GM19467 (cell line): ENCODE data around the gene PILRA.
A peak's percentile ranks its signal among the peaks of the same experiment; 100 is the strongest.
"Not testable (repeated sequence)": the region's sequence is repeated elsewhere in the genome, so short reads cannot be mapped to it uniquely, and the experiment has no call there.

Source experiments
- ATAC-seq: cut with Tn5 transposase; IDR thresholded peaks from one replicate; pipeline ENCODE4 v1.9.1; 2021; ENCODE audit warnings: mild to moderate bottlenecking, moderate library complexity; ENCODE audit not compliant: unreplicated experiment

PILRA gene

DNA sequence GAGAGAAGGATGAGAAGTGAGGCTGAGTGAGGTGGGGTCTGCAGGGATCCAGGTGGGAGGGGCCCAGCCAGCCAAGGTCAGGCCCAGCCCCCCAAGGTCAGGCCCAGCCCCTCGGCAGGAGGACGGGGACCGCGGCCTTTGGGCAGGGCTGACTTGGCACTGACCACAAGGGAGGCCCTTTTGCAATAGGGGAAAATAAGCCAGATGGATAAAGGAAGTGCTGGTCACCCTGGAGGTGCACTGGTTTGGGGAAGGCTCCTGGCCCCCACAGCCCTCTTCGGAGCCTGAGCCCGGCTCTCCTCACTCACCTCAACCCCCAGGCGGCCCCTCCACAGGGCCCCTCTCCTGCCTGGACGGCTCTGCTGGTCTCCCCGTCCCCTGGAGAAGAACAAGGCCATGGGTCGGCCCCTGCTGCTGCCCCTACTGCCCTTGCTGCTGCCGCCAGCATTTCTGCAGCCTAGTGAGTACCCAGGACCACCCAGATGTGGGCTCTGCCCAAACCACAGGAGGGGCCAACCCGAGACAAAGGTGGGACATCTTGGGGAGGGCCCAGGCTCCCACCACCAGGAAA is at the start of gene PILRA:
Gene PILRA (plus strand): TSS at position 227 of the 571 bp plus-strand sequence. CDS start 170 bp downstream, at position 397.
- no peak for ATAC-seq

DNA sequence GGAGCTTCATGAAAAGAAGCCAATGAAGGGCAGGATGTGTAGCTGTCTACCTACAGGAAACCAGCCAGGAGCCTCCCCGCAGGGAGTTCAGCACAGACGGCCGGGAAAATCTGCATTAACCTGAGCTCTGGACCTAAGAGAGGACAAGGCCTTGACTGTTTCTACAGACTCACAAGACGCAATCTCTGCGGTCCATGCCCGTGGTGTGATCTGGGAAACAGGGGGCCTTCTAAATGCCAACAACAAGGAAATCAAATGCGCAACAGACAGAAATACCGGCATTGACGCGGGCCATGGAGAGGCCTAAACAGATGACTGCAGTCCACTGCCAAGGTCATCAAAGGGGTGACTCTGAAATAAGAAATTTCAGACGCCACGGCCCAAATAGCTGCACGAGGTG is 49.1 kb upstream of the PILRA start:
- ATAC-seq = not testable (repeated sequence)

DNA sequence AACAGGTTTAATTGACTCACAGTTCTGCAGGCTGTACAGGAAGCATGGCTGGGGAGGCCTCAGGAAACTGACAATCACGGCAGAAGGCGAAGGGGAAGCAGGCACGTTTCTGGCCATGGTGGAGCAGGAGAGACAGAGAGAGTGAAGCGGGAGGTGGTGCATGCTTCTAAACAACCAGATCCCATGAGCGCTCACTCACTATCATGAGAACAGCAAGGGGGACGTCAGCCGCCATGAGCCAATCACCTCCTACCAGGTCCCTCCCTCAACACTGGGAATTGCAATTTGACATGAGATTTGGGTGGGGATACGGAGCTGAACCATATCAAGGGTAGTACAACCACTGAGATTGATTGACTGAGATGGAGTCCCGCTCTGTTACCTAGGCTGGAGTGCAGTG is 47.6 kb upstream of the PILRA start:
- ATAC-seq = not testable (repeated sequence)

DNA sequence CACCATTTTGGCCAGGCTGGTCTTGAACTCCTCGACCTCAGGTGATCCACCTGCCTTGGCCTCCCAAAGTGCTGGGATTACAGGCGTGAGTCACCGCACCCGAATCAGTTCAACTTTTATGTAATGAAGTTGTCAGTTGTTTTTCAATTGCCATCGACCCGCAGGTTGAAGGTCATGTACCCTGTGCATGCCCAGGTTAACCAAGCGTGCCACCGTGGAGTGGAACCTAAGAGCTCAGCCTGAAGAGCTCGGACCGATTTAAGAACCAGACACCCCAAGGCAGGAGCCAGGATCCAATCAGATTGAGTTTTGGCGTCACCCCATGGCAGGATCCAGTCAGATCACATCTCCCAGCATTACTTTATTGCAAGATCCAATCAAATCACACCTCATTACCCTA is 46.4 kb upstream of the PILRA start:
- not testable (repeated sequence) for ATAC-seq

DNA sequence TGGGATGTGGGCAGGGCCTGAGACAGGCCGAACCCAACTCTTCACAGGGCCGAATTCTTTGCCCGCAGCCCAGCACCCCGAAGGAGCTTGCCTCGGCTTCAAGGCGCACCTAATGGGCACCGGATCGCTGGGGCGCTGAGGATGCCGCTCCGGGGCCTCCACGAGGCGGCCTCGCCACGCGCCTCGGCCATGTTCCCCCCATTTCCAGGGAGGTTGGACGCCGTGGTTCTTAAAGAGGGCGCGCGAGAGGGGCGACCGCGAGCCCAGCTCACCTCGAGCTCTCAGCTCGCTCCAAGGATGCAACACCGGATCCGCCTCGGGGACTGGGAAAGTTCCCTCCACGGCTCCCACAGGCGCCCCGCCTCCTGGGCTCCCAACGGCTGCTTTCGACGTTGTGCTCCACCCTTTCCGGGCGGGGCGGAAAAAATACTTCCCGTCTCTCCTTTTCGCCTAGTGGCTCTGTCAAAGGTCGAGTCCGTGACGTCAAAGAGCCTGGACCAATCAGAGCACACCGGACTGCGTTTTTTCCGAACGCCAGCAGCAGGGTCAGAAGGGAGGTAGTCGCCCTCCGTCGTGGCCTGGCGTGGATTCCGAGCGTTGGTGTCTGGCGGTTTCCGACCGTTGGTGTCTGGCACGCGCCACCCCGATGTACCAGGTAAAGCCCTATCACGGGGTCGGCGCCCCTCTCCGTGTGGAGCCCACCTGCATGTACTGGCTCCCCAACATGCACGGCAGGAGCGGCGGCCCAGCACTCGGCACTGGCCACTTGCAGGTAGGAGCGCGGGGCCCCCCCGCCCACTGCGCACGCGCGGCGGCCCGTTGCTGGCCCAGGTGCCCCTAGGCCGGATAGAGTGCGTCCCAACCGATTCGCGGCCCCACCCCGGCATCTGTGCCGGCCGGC is 37.5 kb upstream of the PILRA start:
- peak; percentile 92 for ATAC-seq

DNA sequence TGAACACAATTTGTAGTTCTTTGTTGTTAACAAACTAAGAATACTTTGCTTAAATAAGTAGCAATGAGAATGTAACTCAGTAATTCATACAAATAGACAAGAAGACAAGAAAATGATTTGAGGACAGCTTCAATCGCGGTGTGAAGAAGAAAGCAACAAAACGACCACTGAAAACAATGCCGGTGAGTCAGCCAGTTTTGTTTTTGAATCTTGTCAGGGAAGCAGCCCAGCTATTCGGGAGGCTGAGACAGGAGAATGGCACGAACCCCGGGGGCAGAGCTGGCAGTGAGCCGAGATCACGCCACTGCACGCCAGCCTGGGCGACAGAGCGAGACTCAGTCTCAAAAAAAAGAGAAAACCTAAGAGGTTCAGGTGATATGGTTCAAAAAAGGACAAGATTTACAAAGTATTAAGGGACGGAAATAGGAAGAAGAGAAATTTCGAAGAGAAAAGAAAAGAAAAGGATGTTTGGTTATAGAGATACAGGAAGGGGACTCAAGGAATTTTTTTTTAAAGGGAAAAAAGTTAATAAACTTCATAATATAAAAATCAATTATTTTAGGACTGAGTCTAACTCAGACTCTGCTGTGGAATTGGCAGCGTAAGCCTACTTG is 35.1 kb upstream of the PILRA start:
- ATAC-seq = not testable (repeated sequence)

DNA sequence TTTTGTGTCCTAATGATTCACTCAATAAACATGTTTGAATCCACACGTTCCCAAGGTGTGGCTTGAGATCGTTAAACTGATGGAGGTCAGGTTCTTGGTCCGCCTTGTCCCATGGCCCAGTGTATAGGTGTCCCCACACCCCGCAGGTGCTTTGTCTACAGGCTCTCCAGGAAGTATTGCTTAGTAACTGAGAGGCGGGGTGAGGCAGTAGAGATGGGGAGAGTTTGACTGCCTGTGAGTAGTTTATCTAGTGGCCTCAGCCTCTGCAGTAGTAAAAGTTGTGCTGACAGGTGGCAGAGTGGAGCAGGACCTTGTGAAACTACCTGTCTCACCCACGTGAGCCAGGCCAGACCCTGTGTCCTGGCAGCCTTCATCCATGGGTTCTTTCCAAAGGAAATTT is 32.0 kb upstream of the PILRA start:
- ATAC-seq = not testable (repeated sequence)

DNA sequence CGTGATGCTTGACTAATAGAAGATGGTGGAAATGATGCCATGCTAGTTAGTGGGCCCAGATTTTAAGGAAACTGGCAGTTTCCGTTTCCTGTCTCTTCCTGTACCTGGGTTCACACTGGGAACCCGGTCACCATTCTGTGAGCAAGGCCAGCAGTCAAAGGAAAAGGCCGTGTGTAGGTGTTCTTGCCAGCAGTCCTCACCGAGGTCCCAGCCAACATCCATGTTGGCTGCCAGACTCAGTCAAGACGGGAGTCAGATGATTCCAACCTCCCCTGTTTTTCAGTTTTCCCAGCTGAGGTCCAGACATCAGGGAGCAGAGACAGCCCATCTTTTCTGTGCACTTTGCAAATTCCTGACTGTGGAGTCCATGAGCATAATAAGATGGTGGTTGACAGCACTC is 30.5 kb upstream of the PILRA start:
- ATAC-seq = no peak

DNA sequence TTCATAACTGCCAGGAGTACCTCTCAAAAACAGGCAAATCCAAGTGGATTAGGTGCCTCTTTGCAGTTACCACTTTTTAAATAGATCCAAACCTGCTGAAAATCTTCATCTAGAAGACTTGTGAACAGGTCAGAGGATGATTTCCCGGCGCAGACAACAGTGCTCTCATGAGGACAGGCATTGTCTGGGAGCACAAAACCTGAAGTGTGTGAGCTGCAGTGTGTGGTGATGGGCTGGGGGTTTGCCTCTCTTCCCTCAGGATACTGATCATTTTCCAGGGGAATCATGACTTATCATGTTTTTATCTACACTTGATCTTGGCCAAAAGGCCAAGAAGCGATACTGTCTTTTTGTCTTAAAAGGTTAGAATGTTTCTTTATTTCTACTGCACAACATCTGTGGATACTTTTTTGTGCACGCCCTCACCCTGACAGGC is 29.1 kb upstream of the PILRA start:
- peak; percentile 9 for ATAC-seq

DNA sequence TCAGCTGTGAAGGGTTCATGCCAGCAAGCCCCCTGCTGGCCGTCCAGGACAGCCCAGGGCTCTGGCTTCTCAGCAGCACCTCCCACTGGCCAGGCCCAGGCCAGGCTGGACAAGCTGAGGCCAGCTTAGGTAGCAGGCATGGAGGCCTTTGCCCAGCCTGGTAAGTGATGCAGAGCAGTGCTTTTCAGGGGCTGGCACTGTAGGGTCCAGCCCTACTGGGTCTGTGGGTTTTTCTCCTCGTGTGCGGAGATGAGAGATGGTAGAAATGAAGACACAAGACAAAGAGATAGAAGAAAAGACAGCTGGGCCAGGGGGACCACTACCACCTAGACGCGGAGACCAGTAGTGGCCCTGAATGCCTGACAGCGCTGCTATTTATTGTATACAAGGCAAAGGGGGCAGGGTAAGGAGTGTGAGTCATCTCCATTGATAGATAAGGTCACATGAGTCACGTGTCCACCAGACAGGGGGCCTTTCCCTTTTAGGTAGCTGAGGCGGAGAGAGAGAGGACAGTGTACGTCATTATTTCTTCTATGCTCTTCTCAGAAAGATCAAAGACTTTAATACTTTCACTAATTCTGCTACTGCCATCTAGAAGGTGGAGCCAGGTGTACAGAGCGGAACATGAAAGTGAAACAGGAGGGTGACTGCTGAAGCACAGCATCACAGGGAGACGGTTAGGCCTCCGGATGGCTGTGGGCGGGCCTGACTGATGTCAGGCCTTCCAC is 28.6 kb upstream of the PILRA start:
- peak; percentile 60 for ATAC-seq

DNA sequence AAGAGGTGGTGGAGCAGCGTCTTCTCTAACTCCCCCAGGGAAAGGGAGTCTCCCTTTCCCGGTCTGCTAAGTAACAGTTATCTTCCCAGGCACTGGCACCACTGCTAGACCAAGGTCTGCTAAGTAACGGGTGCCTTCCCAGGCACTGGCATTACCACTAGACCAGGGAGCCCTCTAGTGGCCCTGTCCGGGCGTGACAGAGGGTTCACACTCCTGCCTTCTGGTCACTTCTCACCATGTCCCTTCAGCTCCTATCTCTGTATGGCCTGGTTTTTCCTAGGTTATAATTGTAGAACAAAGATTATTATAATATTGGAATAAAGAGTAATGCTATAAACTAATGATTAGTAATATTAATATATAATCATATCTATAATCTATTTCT is 28.0 kb upstream of the PILRA start:
- ATAC-seq = peak; percentile 19

DNA sequence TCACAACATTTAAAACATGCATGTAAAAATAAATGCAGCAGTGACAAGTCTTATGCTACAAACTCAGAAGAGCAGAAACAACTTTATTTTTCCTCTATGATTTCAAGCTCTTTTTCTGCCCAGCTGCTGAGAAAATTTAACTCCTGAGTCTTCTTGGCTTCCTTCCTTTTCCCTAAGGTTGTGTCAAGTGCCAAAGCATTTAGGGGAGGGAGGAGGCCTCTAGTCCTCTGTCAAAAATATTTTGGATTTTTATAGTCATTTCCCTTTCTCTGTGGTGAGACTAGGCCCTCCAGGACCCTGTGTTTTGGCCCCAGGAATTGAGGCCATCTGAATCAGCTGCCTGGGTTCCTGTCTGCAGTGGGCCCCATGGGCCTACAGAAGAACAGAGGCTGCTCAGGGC is 26.4 kb upstream of the PILRA start:
- no peak for ATAC-seq

DNA sequence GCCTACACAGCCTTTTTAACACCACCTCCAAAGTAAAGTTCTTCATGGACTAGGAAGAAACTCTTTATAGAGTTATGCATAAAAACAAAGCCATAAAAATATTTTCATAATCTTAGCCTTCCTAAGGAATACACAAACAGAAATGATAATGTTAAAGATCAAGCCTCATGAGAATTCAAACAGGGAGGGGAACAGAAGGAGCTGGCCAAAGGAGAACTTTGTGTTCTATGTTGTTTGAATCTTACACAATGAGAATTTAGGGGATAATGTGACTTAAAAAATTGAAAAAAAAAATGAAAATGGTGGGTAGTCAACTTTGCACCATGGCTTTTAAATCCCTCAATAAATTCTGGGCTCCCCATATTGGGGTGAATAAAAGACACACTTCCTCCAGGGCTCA is 24.5 kb upstream of the PILRA start:
- no peak for ATAC-seq

DNA sequence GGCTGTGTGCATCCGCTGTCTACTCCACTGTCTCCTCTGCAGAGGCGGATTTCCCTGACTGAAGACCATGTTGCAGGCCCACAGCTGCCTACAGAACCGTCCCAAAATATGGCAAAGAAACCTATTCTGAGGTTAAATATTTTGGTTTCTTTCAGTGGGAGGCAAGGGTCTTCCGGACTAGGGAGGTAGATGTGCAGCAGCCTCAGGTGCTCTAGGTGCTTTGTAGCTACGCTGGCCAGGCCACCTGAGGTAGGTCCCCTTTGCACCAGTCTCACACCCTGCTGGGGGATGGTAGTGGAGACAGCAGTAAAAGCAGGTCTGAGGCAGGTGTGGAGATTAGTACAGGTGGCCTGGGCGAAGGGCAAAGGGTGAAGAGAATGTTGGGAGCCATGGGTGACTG is 23.5 kb upstream of the PILRA start:
- no peak for ATAC-seq

DNA sequence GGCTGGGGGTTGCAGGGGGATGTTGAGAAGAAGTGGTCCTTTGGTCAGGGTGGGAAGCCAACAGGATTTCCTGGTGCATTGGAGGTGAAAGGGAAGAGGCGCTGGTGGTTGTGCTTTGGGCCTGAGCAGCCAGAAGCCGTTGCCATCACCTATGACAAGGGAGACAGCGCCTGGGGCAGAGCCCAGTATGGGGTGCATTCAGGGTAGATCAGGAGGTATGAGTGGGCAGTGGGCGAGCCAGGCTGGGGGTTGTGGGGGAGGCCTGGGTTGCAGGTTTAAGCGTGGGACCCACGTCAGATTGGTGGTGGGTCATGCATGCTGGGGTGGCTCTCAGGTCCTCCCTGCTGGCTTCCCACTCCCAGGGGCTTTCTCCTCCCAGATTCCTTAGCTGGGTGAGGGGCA is 21.6 kb upstream of the PILRA start:
- no peak for ATAC-seq

DNA sequence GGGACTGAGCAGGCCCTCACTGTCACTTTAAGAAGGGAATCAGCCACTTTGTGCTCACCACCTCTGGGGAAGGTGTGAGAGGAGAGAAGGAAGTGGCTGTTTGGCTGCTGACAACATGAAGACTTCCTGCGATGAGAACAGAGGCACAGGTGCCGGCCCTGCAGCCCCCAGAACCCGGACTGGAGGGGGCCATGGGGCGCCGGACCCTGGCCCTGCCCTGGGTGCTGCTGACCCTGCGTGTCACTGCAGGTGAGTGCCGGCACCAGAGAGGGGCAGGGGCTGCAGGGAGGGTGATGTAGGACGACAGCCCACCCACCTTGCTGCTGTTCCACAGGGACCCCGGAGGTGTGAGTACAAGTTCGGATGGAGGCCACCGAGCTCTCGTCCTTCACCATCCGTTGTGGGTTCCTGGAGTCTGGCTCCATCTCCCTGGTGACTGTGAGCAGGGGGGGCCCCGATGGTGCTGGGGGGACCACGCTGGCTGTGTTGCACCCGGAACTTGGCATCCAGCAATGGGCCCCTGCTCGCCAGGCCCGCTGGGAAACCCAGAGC is 21.0 kb upstream of the PILRA start:
- ATAC-seq = not testable (repeated sequence)

DNA sequence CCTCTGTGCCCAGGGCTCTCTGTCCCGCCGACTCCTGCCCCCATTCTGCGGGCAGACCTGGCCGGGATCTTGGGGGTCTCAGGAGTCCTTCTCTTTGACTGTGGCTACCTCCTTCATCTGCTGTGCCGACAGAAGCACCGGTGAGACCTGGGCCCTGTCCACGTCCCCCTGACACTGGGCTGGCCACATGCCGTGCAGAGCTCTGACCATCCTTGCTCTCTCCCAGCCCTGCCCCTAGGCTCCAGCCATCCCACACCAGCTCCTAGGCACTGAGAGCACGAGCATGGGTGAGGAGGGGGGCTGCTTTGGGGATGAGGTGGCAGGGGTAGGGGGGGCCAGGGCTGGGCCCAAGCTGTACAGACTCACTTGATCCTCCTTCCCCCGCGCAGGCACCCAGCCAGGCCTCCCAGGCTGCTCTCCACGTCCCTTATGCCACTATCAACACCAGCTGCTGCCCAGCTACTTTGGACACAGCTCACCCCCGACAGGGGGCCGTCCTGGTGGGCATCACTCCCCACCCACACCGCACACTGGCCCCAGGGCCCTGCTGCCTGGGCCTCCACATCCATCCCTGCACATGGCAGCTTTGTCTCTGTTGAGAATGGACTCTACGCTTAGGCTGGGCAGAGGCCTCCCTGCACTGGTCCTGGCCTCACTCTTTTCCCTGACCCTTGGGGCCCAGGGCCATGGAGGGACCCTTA is 20.2 kb upstream of the PILRA start:
- ATAC-seq = no peak

DNA sequence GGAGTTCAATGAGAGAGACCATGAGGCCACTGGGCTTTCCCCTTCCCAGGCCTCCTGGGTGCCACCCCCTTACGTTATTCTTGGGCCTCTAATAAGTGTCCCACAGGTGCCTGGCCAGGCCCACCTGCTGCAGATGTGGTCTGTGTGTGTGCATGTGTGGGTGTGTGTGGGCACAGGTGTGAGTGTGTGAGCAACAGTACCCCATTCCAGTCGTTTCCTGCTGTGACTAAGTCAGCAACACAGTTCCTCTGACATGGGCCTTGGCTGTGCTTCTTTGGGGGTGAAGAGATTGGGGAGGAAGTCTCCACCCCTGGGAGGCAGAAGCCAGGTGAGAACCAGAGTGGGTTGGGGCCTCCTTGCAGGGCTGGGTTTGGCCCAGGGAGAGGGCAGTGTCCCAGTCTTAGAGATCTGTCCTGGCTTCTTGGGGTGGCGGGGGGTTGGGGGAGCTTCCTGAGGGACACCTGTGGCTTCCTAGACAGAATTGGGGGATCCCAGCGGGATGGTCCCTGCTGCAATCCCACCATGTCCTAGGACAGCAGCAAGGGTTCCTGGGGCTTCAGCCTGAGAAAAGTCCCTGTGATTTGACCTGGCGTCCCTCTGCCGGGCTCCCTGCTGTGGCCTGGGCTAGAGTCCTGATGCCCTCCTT is 19.5 kb upstream of the PILRA start:
- ATAC-seq = no peak

DNA sequence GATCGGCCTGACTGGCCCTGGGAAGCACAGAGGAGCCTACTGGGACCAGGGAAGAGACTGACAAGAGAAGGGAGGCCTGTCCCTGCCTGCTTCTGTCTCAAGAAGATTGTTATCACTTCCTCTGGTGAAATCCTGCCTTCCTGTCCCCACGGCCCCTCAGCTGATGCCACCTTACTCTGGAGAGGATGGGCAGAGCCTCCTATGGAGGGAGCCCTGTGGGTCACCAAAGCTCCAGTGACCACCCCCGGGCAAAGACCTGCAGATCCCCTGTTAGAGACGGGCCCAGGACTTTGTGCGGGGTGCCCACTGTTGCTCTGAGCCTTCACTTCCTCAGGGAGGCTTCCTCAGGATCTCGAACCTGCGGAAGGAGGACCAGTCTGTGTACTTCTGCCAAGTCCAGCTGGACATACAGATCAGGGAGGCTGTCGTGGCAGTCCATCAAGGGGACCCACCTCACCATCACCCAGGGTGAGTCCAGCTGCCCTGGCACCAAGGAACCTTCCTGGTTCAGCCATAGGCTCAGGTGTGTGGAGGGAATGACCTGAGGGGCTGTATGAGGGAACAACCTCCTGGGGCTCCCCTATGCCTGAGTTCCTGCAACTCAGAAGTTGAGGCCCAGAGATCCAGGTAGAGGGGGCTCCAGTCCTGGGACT is 16.7 kb upstream of the PILRA start:
- ATAC-seq = no peak
